Neural cell (in vitro differentiated cells): ENCODE measurements around the gene MAN2A2. TPM values are rescaled to one million over a fixed set of nuclear protein-coding genes. Genes with fewer than 3 reads are reported as not detected.

ENCODE experiments used
- H2AFZ ChIP-seq: fragments of 200-600, 300-800 bp; sonication (generic), shearing (Covaris generic); 2 replicates; pipeline ENCODE4 v1.6.0; 2014; ENCODE audit warnings: low read depth, mild to moderate bottlenecking, antibody characterized with exemption, low read length, moderate library complexity
- H3F3A ChIP-seq: fragments of 200-600 bp; shearing (Covaris generic); 2 replicates; pipeline ENCODE4 v1.6.1; 2016; ENCODE audit warnings: mild to moderate bottlenecking, moderate library complexity, mixed read lengths, antibody characterized with exemption, low read length; ENCODE audit not compliant: insufficient read depth, poor library complexity, severe bottlenecking
- H3K27ac ChIP-seq: fragments of 200-600, 300-800 bp; sonication (generic), shearing (Covaris generic); 2 replicates; pipeline ENCODE4 v1.5.1; 2014; ENCODE audit warnings: mild to moderate bottlenecking, low read length, moderate library complexity
- H3K27me3 ChIP-seq: fragments of 300-800, 200-600 bp; sonication (generic), shearing (Covaris generic); 2 replicates; pipeline ENCODE4 v1.6.0; 2014; ENCODE audit warnings: mild to moderate bottlenecking, low read depth, low read length, moderate library complexity; ENCODE audit not compliant: insufficient read depth
- H3K36me3 ChIP-seq: fragments of 300-800, 200-600 bp; sonication (generic), shearing (Covaris generic); 2 replicates; pipeline ENCODE4 v1.5.1; 2014; ENCODE audit warnings: mild to moderate bottlenecking, antibody characterized with exemption, low read length, moderate library complexity; ENCODE audit not compliant: insufficient read depth
- H3K4me2 ChIP-seq: fragments of 300-800, 200-600 bp; sonication (generic), shearing (Covaris generic); 2 replicates; pipeline ENCODE4 v1.6.0; 2014; ENCODE audit warnings: mild to moderate bottlenecking, low read length
- H3K4me3 ChIP-seq: fragments of 300-800, 200-600 bp; sonication (generic), shearing (Covaris generic); 2 replicates; pipeline ENCODE4 v1.5.1; 2014; ENCODE audit warnings: mild to moderate bottlenecking, low read length, moderate library complexity
- H3K79me2 ChIP-seq: fragments of 200-600 bp; shearing (Covaris generic); replicated peaks from 2 replicates; pipeline ENCODE4 v1.6.0; 2014; ENCODE audit warnings: mild to moderate bottlenecking, low read length, moderate library complexity; ENCODE audit not compliant: insufficient read depth
- H3K9ac ChIP-seq: fragments of 300-800, 200-600 bp; sonication (generic), shearing (Covaris generic); 2 replicates; pipeline ENCODE4 v1.6.1; 2016; ENCODE audit warnings: mild to moderate bottlenecking, low read length, mixed read lengths
- H3K9me2 ChIP-seq: fragments of 200-600 bp; shearing (Covaris generic); 2 replicates; pipeline ENCODE4 v1.6.1; 2016; ENCODE audit warnings: mild to moderate bottlenecking, low read length, mixed read lengths; ENCODE audit not compliant: insufficient read depth
- H3K9me3 ChIP-seq: fragments of 200-600, 300-800 bp; sonication (generic), shearing (Covaris generic); 2 replicates; pipeline ENCODE4 v1.6.1; 2016; ENCODE audit warnings: mild to moderate bottlenecking, mixed run types, low read length, moderate library complexity, mixed read lengths
- H4K20me1 ChIP-seq: fragments of 200-600 bp; shearing (Covaris generic); 2 replicates; pipeline ENCODE4 v1.6.1; 2016; ENCODE audit warnings: mild to moderate bottlenecking, mixed run types; ENCODE audit not compliant: insufficient read depth
- CTCF ChIP-seq: fragments of 450-650 bp; IDR thresholded peaks from 2 replicates; pipeline ENCODE4 v1.5.1; 2014; ENCODE audit warnings: antibody characterized with exemption, mild to moderate bottlenecking, moderate library complexity; ENCODE audit not compliant: poor library complexity, severe bottlenecking
- EP300 ChIP-seq: fragments of 450-650 bp; conservative IDR thresholded peaks from 2 replicates; pipeline ENCODE4 v1.6.1; 2014; ENCODE audit warnings: antibody characterized with exemption, mild to moderate bottlenecking, moderate library complexity; ENCODE audit not compliant: poor library complexity, severe bottlenecking
- EZH2 ChIP-seq: fragments of 200-600, 300-800 bp; shearing (Covaris generic), sonication (generic); IDR thresholded peaks from 2 replicates; pipeline ENCODE4 v1.6.1; 2014; ENCODE audit warnings: antibody characterized with exemption, low read length, borderline replicate concordance, mild to moderate bottlenecking; ENCODE audit not compliant: insufficient read depth, poor library complexity, severe bottlenecking
- MXI1 ChIP-seq: fragments of 450-650 bp; conservative IDR thresholded peaks from 2 replicates; pipeline ENCODE4 v1.6.1; 2014; ENCODE audit warnings: antibody characterized with exemption, mild to moderate bottlenecking; ENCODE audit not compliant: poor library complexity, severe bottlenecking
- POLR2AphosphoS5 ChIP-seq: IDR thresholded peaks from 2 replicates; pipeline ENCODE4 v1.6.1; 2012
- RAD21 ChIP-seq: fragments of 450-650 bp; conservative IDR thresholded peaks from 2 replicates; pipeline ENCODE4 v1.6.1; 2014; ENCODE audit warnings: antibody characterized with exemption, mild to moderate bottlenecking, moderate library complexity
- SMC3 ChIP-seq: fragments of 450-650 bp; conservative IDR thresholded peaks from 2 replicates; pipeline ENCODE4 v1.6.1; 2014; ENCODE audit warnings: antibody characterized with exemption, mild to moderate bottlenecking, moderate library complexity; ENCODE audit not compliant: poor library complexity
- TAF1 ChIP-seq: IDR thresholded peaks from 2 replicates; pipeline ENCODE4 v1.6.1; 2012; ENCODE audit warnings: low read depth
- polyA plus RNA-seq: library from polyadenylated mRNA; depleted of rRNA; stranded (reverse); fragments of >200 nt; gene quantifications from 2 replicates; pipeline ENCODE4 v1.2.3, GENCODE V29; 2014
- TF ChIP-seq, protein P1 (sequence below): IDR thresholded peaks from 2 replicates; pipeline ENCODE4 v1.6.1; 2012; ENCODE audit warnings: borderline replicate concordance

MAN2A2 gene
- polyA plus RNA-seq, 1 donor from 2014 or later: 59.8 TPM

DNA sequence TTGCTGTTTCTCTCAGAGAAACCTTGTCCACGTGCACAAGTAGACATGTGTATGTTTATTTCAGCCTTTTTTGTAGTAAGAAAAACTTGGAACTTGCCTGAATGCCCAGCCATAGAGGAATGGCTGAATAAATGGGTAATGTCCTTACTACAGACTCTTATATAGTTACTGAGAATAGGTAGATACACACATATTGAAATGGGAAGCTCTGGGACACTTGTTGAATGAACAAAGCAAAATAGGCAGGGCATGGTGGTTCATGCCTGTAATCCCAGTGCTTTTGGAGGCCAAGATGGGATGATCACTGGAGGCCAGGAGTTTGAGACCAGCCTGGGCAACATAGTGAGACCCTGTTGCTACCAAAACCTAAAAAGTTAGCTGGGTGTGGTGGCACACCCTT lies 33.7 kb downstream of the MAN2A2 start:
- TF ChIP-seq EZH2 (no peak), CTCF (no peak), POLR2AphosphoS5 (no peak), MXI1 (no peak), EP300 (no peak), RAD21 (no peak), SMC3 (no peak), TAF1 (no peak)
- TF ChIP-seq, protein P1, sequence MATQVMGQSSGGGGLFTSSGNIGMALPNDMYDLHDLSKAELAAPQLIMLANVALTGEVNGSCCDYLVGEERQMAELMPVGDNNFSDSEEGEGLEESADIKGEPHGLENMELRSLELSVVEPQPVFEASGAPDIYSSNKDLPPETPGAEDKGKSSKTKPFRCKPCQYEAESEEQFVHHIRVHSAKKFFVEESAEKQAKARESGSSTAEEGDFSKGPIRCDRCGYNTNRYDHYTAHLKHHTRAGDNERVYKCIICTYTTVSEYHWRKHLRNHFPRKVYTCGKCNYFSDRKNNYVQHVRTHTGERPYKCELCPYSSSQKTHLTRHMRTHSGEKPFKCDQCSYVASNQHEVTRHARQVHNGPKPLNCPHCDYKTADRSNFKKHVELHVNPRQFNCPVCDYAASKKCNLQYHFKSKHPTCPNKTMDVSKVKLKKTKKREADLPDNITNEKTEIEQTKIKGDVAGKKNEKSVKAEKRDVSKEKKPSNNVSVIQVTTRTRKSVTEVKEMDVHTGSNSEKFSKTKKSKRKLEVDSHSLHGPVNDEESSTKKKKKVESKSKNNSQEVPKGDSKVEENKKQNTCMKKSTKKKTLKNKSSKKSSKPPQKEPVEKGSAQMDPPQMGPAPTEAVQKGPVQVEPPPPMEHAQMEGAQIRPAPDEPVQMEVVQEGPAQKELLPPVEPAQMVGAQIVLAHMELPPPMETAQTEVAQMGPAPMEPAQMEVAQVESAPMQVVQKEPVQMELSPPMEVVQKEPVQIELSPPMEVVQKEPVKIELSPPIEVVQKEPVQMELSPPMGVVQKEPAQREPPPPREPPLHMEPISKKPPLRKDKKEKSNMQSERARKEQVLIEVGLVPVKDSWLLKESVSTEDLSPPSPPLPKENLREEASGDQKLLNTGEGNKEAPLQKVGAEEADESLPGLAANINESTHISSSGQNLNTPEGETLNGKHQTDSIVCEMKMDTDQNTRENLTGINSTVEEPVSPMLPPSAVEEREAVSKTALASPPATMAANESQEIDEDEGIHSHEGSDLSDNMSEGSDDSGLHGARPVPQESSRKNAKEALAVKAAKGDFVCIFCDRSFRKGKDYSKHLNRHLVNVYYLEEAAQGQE: no peak
- H3F3A ChIP-seq: no peaks in the 10 kb centered on the region
- H2AFZ ChIP-seq: no peak overlapping the region
- H3K27me3 ChIP-seq: no peaks in the 10 kb centered on the region
- no peaks in the 10 kb centered on the region for H4K20me1 ChIP-seq
- H3K36me3 ChIP-seq: peaks cover 4% of the 10 kb centered on the region
- peak overlapping the region; percentile 94 for H3K4me3 ChIP-seq
- H3K9me3 ChIP-seq: no peaks in the 10 kb centered on the region
- no peak overlapping the region for H3K27ac ChIP-seq
- H3K79me2 ChIP-seq: peaks cover 16% of the 10 kb centered on the region
- H3K9ac ChIP-seq: no peak overlapping the region
- H3K9me2 ChIP-seq: no peaks in the 10 kb centered on the region
- no peak overlapping the region for H3K4me2 ChIP-seq

DNA sequence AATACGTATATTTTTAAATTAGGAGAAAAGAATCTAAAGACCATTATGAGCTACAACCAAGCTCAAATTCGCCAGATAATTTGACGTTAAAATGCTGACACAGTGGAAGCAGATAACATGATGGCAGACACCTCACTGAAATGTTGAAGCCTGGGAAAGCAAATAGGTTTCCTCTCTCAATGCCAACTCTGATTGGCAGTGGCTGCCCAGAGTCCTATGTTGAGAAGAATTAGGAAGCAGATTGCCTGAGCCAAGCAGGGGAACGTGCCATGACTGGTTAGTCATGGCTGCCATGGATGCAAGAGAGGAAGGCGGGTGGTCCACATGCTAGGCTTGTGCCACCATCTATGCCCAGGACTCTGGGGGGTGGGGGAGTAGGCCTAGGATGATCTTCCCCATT lies 35.2 kb downstream of the MAN2A2 start:
- H3K36me3 ChIP-seq: peaks cover 13% of the 10 kb centered on the region

More for the DNA sequence above, 35.2 kb downstream of the MAN2A2 start:
- no peak overlapping the region for H3K27ac ChIP-seq
- H3K9me2 ChIP-seq: no peaks in the 10 kb centered on the region
- H3K79me2 ChIP-seq: peaks cover 16% of the 10 kb centered on the region
- no peak for TF ChIP-seq MXI1
- TF ChIP-seq POLR2AphosphoS5: no peak
- no peak for TF ChIP-seq EP300
- no peak for TF ChIP-seq EZH2
- TF ChIP-seq RAD21: no peak
- TF ChIP-seq, protein P1: no peak
- no peak for TF ChIP-seq TAF1
- no peaks in the 10 kb centered on the region for H4K20me1 ChIP-seq
- no peaks in the 10 kb centered on the region for H3F3A ChIP-seq
- no peak overlapping the region for H3K9ac ChIP-seq
- no peaks in the 10 kb centered on the region for H3K9me3 ChIP-seq
- H3K4me3 ChIP-seq: no peak overlapping the region
- no peak overlapping the region for H3K4me2 ChIP-seq
- H3K27me3 ChIP-seq: no peaks in the 10 kb centered on the region
- H2AFZ ChIP-seq: no peak overlapping the region
